Measurements from ENCODE around the gene COL8A1. TPM values are rescaled to one million over a fixed set of nuclear protein-coding genes. Genes with fewer than 3 reads are reported as not detected.
A peak's percentile ranks its signal among the peaks of the same experiment; 100 is the strongest.

The COL8A1 gene
- total and polyA plus RNA-seq, 9 of the 15 experiments (the other 6 are each of a cell fraction or from before 2014, with no cell fraction given): 0.07 TPM; not detected in 8

DNA sequence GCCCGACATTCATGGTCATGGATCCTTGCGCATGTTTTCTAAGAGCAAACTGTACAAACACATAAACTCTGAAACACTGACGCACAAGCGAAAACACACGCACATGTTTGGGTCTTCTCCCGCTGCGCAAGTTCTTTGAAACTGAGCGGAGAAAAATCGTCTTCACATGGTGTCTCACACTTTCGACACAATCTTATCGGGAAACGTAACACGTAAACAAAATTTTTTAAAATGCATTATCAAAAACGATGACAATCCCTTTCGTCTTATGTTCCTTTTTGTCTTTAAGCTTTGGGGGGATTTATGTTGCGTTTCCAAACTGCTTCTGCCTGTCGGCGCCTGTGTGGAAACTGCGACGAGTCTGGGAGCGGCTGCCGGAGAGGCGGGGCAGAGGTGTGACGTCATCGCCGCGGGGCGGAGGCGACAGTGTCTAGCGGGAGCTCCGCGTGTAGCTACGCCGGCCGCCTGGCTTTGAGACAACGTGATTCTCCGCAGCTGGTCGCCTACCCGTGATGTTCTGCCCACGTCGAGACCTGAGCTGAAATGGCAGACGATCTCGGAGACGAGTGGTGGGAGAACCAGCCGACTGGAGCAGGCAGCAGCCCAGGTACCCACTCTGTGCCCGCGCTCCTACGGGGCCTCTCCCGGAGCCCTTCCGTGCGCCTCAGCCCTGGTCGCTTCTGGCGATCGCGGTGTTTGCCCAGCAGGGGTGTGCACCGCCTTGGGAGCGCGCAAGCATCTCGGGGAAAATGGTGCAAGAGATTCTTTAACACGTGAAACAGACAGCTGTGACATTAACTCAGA lies 179.2 kb downstream of the COL8A1 start, which contains the start of gene CMSS1 (continued):
- TF ChIP-seq, protein P1, sequence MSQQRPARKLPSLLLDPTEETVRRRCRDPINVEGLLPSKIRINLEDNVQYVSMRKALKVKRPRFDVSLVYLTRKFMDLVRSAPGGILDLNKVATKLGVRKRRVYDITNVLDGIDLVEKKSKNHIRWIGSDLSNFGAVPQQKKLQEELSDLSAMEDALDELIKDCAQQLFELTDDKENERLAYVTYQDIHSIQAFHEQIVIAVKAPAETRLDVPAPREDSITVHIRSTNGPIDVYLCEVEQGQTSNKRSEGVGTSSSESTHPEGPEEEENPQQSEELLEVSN (IDR thresholded peaks at IDR 0.05; ENCODE audit: borderline replicate concordance in 1 of 2, extremely low read depth in 1 of 2, insufficient read depth in 1 of 2, insufficient read length in 1 of 2, low read depth in 1 of 2, low read length in 1 of 2, poor library complexity in 1 of 2, severe bottlenecking in 1 of 2): peak; percentile 68 to 80
- TF ChIP-seq ZKSCAN8 (CRISPR knock-in tag; IDR thresholded peaks at IDR 0.05) (0 out of 2 replicates have a peak, but pooled peaks have one; percentile 37), EP400 (IDR thresholded peaks at IDR 0.05) (peak; percentile 99), HDAC1 (IDR thresholded peaks at IDR 0.05) (peak in 1 of 2 experiments; percentile 92; a peak in 2 of 4 replicates), JUN (IDR thresholded peaks at IDR 0.05; ENCODE audit: borderline replicate concordance, low read depth, low read length) (peak; percentile 73), JUN (CRISPR knock-in tag; IDR thresholded peaks at IDR 0.05; ENCODE audit: borderline replicate concordance) (no peak), HLTF (IDR thresholded peaks at IDR 0.05) (no peak), PCBP2 (IDR thresholded peaks at IDR 0.05; ENCODE audit: low read depth, low read length, poor library complexity, severe bottlenecking) (no peak), RNF2 (IDR thresholded peaks at IDR 0.05) (0 out of 2 replicates have a peak, but pooled peaks have one; percentile 34), GTF2E2 (tag; IDR thresholded peaks at IDR 0.05) (0 out of 2 replicates have a peak, but pooled peaks have one; percentile 46), SIN3B (IDR thresholded peaks at IDR 0.05; ENCODE audit: low read depth) (peak; percentile 76; the same call in 1 of the 2 replicates), MAZ (CRISPR knock-in tag; conservative IDR thresholded peaks at IDR 0.05 in 1 of 2, IDR thresholded peaks at IDR 0.05 in 1 of 2) (peak; percentile 72 to 74)
- TF ChIP-seq, protein P2, sequence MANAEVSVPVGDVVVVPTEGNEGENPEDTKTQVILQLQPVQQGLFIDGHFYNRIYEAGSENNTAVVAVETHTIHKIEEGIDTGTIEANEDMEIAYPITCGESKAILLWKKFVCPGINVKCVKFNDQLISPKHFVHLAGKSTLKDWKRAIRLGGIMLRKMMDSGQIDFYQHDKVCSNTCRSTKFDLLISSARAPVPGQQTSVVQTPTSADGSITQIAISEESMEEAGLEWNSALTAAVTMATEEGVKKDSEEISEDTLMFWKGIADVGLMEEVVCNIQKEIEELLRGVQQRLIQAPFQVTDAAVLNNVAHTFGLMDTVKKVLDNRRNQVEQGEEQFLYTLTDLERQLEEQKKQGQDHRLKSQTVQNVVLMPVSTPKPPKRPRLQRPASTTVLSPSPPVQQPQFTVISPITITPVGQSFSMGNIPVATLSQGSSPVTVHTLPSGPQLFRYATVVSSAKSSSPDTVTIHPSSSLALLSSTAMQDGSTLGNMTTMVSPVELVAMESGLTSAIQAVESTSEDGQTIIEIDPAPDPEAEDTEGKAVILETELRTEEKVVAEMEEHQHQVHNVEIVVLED (CRISPR knock-in tag; IDR thresholded peaks at IDR 0.05): peak; percentile 60
- TF ChIP-seq, protein P3, sequence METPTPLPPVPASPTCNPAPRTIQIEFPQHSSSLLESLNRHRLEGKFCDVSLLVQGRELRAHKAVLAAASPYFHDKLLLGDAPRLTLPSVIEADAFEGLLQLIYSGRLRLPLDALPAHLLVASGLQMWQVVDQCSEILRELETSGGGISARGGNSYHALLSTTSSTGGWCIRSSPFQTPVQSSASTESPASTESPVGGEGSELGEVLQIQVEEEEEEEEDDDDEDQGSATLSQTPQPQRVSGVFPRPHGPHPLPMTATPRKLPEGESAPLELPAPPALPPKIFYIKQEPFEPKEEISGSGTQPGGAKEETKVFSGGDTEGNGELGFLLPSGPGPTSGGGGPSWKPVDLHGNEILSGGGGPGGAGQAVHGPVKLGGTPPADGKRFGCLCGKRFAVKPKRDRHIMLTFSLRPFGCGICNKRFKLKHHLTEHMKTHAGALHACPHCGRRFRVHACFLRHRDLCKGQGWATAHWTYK (CRISPR knock-in tag; IDR thresholded peaks at IDR 0.05): 0 out of 2 replicates have a peak, but pooled peaks have one; percentile 40
- TF ChIP-seq, protein P4, sequence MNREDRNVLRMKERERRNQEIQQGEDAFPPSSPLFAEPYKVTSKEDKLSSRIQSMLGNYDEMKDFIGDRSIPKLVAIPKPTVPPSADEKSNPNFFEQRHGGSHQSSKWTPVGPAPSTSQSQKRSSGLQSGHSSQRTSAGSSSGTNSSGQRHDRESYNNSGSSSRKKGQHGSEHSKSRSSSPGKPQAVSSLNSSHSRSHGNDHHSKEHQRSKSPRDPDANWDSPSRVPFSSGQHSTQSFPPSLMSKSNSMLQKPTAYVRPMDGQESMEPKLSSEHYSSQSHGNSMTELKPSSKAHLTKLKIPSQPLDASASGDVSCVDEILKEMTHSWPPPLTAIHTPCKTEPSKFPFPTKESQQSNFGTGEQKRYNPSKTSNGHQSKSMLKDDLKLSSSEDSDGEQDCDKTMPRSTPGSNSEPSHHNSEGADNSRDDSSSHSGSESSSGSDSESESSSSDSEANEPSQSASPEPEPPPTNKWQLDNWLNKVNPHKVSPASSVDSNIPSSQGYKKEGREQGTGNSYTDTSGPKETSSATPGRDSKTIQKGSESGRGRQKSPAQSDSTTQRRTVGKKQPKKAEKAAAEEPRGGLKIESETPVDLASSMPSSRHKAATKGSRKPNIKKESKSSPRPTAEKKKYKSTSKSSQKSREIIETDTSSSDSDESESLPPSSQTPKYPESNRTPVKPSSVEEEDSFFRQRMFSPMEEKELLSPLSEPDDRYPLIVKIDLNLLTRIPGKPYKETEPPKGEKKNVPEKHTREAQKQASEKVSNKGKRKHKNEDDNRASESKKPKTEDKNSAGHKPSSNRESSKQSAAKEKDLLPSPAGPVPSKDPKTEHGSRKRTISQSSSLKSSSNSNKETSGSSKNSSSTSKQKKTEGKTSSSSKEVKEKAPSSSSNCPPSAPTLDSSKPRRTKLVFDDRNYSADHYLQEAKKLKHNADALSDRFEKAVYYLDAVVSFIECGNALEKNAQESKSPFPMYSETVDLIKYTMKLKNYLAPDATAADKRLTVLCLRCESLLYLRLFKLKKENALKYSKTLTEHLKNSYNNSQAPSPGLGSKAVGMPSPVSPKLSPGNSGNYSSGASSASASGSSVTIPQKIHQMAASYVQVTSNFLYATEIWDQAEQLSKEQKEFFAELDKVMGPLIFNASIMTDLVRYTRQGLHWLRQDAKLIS (CRISPR knock-in tag; IDR thresholded peaks at IDR 0.05): no peak; the same call in 1 of the 2 replicates
- TF ChIP-seq, protein P5, sequence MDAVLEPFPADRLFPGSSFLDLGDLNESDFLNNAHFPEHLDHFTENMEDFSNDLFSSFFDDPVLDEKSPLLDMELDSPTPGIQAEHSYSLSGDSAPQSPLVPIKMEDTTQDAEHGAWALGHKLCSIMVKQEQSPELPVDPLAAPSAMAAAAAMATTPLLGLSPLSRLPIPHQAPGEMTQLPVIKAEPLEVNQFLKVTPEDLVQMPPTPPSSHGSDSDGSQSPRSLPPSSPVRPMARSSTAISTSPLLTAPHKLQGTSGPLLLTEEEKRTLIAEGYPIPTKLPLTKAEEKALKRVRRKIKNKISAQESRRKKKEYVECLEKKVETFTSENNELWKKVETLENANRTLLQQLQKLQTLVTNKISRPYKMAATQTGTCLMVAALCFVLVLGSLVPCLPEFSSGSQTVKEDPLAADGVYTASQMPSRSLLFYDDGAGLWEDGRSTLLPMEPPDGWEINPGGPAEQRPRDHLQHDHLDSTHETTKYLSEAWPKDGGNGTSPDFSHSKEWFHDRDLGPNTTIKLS (IDR thresholded peaks at IDR 0.05; ENCODE audit: borderline replicate concordance, low read depth): peak; percentile 64; the same call in 1 of the 2 replicates
